ENCODE data around the gene SLCO3A1.

Gene SLCO3A1

DNA sequence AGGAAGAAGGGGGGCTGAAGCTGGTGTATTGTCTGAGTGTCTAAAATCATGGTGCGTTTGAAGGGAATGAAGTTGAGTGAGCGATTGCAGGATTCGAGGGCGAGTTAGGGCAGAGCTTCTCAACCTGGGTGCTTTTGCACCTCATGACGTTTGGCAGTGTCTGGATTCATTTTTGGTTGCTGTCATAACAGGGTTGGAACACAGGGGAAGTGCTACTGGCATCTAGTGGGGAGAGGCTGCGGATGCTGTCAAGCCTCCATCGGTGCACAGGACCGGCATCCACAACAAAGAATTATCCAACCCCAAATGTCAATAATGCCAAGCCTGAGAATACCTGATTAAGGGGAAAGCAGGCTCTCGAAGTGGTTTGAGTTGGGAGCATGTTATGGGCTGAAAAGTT is 120.0 kb downstream of the SLCO3A1 start:
- DNase-seq = no peak

DNA sequence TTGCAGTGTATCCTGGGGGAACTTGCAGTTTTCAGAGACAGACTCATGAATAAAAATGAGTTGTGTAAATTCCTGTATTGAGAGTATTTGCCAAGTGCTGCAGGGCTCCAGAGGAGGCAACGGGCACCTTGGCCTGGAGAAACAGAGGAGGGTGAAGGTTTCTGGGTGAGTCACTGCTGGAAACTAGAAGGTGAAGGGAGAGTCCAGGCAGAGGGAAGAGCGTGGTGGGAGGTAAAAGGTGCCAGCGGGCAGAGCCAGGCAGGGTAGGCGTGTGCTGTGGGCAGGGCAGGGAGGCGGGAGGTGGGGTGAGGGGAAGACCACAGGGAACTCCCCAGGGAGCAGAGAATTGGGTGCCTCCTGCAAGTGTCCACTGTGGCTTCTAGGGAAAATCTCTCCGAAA is 120.8 kb downstream of the SLCO3A1 start:
- DNase-seq = no peak

DNA sequence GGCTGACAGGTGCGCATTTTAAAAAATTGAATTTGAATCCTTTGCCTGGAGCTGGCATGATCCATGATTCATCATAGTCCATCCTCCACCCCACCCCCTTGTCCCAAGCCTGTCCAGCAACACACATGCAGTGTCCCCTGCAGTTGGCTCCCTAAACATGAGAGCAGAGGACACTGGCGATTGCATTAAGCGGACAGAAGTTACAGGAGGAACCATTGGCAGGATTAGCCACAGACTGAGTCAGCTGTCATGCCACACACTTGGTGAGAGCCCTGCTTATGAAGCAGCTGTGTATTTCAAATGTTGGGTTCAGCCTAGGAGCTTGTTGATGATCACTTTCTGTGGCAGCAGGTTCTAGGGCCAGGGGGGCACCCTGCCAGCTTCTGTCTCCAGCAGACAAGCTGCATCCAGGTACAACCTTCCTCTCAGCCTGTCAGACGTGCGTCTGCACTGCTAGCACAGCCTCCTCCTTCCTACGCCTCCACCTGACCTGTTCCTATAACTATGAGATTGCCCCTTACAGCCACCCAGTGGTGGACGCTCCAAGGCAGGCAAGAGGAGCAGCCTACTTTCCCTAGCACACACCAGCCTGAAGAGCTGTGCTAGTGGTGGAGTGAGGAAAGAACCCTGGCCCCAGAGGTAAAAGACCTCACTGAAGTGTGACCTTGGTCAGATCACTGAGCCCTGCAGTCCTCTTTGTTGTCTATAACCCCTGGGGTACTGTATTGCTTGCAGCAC is 121.9 kb downstream of the SLCO3A1 start:
- no peak for DNase-seq

DNA sequence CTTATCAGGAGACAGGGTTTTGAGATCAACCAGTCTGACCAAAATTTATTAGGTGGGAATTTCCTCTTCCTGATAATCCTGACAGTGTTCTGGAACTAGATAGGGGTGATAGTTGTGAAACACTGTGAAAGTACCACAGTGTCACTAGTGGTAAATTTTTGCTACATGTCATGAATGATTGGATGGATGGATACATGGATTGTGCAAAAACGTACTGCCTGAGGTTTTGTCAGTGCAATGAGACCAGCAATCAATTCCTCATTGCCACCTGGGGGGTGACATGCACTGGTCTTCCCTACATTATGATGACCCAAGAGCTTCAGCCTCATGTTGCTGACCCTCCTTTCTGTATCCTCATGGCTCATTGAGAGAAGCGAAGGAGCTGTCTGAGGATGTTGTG is 123.5 kb downstream of the SLCO3A1 start:
- DNase-seq = no peak

DNA sequence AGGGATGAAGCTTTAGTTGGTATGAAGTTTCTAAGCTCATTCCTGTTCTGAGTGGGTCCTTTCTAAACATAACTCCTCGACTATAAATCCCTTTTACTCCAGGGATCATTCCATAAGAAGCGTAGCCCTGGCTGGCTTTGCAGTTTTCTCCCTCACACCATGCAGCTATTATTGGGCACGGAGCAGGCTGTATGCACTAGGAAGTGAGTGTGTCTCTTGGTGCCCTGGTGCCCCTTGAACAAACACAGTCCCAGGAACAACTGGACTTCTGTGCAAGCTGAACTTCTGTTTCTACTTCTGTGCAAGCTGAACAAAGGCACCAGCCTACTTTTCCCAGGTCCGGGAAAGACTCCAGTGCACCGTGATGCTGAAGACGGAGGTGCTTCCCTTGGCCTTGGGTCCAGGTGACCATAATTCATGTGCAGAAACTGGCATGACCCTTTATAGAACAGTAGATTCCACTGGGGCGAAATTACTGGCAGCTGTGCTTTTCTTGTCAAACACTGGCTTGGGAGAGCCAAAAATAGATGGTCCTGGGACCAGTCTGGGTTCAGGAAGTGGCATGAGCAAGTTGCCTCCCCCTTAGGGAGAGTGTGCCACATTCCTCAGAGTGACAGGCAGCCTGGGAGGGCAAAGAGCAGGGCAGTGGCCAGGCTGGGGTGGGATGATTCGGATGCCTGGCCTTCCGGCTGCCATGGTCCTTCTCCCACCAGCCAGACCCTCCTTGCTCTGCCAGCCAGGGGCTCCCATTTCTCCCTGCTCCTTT is 127.2 kb downstream of the SLCO3A1 start:
- DNase-seq = no peak

DNA sequence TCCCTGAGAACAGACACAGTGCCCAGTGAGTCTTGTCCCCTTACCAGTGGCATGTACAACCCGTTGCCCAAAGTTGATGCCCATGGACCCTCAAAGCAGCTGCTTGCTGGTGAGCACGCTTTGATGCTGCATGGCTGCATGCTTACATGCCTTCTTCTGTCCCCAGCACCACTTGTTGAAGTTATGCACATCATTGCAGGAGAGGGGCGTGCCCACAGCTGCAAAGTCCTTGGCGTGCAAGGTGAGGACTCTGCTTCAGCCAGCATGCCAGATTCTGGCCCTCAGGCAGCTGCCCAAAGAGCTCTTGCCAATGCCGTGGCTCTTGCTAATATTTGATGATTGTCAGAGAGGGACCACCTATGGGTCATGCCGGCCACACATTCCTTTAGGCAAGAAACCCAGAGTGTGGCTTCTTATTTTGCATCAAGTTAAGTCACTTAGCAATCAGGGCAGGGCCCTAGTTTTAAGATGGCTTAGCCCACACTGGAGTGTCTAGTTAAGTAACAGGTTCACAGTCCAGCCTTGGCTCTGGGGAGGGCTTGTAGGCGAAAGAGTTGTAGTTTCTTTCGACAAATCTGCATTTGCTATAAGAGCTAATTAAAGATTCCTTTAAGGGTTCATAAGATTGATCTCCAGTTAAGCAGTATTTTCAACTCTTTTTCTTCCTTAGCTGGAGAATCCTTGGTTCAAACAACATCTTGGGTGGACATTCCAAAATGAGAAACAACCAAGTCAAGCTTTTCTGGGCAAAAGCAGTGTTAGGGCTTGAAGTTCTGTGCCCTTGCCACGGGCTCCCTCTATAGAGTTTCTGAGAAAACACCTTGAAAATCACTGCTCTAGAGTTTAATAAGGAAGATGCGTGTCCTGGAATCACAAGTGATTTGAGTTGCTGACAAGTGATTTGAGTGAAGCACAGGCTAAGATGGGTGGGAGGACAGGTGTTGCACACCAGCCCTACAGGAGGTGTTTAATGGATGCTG is 128.6 kb downstream of the SLCO3A1 start:
- DNase-seq = no peak

DNA sequence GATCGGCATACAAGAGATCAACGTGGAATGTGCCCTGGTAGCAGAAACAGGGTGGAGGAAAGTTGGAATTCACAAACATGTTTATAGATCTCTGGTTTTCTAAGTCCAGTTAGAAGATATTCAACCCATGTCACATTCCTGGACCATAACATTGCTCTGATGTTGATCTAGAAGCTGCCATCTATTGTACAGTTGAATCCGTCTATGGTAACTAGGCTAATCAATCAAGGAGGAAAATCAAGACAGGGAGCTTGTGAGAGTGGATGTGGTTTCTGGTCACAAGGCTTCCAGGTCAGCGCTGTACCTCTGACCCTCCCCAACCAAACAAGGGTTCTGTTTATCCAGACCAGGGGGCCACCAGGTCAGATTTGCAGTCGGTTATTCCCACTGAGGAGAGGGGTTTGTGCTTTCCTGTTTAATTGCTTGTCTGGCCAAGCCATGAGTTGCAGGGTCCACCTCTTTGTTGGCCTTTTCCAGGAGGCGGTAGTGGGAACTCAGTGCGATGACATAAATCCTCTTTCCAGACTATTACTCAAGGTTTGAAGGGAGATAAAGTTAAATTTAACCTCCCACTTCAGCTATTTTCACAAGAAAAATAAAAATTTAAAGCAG is 130.3 kb downstream of the SLCO3A1 start:
- DNase-seq = no peak

DNA sequence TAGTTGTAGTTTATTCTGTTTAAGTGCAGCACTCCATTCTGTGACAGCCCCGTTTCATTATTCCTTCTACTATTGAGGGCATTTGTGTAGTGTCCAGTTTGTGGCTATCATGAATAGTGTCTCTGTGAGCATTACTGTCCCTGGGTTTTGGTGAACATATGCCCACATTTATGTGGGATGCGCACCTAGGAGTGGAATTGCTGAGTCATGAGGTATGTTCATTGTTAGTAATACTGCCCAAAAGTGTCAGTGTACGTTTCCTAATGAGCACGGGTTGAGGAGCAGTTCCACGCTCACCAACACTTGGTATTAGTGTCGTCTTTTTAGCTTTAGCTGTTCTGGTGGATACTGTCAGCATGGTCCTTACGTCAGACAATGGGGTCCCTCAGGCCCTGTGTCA is 131.8 kb downstream of the SLCO3A1 start:
- DNase-seq = no peak

DNA sequence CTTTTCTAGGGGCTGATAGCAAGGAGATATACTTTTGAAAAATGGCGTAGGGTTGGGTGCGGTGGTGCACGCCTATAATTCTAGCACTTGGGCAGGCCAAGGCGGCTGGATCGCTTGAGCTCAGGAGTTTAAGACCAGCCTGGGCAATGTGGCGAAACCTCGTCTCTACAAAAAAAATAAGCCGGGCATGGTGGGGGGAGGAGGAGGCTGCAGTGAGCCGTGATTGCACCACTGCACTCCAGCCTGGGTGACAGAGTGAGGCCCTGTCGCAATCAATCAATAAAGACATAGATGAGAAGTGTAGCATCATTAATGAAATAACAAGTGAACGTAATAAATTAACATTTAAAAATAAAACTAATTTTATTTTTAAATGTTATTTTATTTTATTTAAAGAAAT is 134.6 kb downstream of the SLCO3A1 start:
- DNase-seq = no peak

DNA sequence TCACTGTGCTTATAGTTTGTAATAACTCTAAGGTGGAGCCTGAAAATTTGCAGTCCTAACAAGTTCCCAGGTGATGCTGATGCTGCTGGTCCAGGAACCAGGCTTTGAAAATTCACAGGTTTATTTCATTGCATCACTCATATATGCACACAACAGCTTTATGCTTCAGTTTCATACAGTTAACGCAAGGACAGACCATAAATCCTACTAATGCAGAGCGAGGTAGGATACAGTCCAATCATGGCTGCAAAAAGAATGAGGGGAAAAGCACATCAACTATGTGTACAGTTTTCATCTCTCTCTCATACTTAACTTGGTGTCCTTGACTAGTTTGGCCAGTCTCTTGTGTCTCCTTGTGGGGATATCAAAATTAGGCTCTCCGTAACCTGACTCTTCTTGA is 135.1 kb downstream of the SLCO3A1 start:
- no peak for DNase-seq

DNA sequence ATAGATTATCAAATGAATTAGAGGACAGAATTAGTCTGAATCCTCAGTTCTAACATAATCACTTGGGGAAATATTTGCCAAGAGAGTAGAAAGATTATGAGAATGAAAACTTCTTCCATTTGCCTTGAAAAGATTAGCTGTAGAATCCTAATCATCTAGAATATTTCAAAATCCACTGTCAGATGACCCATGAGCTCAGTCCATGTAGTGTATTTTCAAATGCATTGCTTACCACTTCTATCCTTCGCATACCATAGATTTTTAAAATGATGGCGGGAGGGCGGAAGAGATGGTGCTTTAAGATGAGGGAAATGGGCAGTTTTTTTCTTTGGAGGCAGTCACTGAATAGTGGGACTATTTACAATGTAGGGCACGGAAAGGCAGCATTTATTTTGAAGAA is 136.3 kb downstream of the SLCO3A1 start:
- no peak for DNase-seq

DNA sequence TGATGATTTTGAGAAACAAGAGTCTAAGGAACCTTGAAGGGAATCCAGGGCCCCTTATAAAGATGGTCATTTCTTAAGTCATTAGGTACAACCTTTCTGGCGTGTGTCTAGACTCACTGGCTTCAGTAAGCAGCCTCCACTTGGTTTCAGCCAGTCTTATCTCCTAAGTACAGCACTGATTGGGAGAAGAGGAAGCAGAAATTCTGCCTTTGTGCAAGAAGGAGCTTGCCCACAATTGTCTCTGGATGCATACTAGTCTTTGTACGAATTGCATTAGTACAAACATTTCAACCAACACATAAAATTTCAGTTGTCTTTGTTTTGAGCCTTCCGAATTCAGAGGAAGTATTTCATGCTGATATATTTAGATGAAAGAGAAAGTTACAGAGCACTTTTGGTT is 139.4 kb downstream of the SLCO3A1 start:
- no peak for DNase-seq

DNA sequence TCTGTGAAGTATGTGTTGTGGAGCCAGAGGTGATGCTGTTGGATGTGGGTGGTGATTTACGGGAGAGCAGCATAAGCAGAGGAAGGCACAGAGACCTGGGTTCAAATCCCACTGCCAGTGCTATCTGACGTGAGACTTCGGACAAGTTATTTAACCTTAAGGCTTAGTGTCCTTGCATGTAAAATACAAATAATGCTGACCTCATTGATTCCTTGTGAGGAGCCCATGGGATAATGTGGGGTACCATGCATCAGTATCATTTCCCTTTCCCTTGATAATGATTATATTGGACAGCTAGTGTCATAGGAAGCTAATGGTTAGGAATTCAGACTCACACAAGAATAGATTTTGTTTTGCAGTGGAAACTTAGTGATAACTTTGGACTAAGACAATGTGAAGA is 141.6 kb downstream of the SLCO3A1 start:
- no peak for DNase-seq

DNA sequence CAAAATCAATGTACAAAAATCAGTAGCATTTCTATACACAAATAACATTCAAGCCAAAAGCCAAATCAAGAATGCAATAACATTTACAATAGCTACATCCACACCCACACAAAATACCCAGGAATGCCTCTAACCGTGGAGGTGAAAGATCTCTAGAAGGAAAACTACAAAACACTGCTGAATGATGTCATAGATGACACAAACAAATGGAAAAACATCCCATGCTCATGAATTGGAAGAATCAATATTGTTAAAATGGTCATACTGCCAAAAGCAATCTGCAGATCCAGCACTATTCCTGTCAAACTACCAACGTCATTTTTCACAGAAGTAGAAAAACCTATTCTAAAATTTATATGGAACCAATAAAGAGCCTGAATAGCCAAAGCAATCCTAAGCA is 143.7 kb downstream of the SLCO3A1 start:
- DNase-seq = no peak

DNA sequence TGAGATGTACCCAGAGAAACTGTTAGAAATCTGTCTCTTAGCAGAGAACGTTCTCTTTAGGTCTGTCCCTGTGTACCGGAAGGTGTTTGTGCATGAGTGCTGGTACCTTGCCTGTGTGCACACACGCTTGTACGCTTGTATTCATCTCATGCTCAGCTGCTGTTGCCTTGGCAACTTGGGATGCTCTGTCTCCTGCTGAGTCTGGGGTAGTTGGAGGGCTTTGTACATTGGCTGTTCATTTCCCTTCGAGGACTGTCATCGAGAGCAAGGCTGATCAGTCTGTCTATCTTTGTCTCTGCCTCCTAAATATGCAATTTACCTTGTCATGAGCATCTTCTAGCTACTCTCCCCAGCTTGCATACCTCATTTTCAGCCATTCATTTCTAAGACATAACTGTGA is 147.2 kb downstream of the SLCO3A1 start:
- no peak for DNase-seq

DNA sequence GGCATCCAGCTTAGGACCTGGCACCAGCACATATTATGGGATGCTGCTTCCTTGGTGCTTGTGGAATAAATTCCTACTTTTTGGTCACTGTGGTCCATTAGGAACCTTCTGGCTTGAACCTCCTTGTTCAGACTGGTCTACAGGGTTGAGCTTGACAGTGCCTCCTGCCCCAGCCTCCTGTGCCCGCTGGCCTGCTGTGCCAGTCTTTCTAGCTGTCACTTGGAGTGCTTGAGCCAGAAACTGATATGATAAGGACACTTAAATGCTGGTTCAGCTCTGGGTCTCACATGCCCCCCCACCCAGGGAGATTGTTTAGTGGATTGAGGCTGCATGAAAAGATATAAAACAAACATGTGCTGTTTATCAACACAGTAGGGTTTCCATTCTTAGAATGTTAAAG is 147.8 kb downstream of the SLCO3A1 start:
- no peak for DNase-seq

DNA sequence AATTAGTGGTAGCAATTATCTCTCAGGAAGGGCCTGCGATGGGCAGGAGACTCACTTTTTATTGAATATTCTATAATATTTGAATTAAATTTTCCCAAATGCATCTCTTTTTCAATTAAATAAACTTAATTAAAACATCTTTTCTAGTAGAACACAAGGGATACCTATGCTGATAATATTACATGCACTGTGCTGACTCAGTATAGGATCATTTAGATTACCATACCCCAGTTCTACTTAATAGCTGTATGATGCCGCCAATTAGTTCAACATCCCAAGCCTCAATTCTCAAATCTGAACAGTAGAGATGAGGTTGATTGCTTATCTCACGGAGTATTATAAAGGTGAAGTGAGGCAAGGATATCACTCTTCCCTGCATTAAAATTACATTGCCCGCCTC is 149.2 kb downstream of the SLCO3A1 start:
- no peak for DNase-seq

DNA sequence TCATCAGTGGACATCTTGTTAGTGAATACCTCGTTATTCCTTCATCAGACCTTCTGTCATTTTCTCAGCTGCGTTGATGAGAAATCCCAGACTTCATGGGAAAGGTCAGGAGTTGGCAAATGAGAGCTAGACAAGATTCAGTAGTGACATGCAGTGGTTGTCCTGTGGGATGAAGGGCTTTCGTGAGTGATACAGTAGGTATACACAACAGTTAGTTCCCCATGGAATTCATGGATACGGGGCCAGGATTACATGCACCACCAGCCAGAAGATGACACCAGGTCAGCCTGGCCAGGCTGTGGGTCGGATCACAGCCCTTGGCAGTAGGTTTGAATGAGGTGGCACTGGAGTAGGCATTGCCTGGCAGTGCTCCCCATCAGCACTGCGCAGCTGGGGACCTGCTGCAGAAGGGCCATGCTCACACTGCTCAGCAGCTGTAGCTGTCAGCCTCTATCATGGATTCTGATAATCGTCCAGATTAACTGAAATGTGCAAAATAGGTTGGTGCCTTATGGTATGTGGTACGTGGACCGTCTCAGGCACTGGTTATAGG is 150.1 kb downstream of the SLCO3A1 start:
- DNase-seq = no peak

DNA sequence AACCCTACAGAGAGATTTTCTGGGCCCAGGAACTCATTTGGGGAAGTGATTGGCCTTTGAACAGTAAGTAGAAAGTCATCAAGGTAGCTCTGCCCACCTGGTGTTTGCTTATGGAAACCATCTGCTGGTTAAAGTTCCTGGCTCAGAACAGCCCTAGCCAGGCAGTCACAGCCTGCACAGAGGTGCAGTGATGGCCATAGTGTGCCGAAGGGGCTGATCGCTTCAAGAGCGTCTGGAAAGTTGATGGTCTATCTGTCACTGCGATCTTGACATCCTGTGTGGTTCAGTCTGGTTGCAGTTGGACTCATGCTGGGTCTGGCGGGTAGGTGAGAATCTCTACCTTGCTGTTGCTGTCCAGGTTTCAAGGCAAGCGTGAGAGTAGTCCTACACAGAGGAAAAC is 151.6 kb downstream of the SLCO3A1 start:
- peak; percentile 69 for DNase-seq

DNA sequence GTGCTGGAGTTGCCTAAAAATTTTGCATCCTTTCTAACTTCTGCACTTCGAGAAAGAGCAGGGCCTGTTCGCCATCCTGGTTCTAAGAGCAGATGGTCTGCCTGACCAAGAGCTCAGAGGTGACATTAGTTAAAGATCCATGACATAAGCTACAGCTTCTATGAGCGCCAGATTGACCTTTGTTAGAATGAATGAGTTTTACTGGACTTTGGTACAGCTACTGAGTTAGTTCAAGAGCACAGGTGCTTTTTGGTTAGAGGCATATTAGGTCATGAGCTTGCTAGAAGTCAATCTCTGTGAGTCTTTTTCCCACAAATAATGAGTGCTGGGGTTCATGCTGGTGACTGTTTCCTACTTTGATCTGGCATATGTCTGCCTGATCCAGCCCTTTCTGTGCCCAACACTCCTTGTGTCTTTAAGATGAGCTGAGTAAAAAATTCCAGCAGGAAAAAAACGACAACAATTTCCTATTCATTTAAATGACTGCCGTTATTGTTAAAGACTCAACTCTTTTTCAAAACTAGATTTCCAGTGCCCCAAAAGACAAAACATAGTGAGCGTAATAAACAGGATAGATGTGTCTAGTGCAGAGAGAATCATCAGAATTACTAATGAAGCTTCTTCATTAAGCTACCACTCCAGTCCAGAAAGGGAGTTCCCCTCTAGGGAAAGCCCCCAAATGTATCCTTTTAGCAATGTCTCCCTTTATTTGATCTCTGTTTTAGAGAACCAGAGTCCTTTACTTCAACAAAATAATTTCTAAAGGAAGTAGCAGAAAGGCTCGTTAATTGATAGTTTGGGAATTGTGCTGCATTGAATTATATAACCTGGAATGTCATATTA is 152.9 kb downstream of the SLCO3A1 start:
- no peak for DNase-seq

DNA sequence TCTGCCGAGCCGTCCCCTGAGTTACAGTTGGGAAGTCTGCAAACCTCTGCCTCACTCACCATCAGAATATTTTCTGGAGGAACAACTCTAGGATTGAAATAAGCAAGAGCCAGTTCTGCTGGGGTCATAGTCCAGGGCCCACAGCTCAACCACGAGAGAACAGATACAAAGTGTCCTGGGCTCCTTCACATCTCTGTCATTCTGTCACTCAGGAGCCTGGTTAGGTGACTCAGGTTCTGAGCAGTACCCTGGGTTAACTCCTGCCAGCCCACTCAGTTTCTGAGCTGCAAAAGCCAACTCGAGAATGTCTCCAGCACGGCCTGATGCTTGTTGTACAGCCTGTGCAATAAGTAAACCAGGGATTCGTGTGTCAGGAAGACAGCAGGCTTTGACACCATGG is 155.7 kb downstream of the SLCO3A1 start:
- no peak for DNase-seq
